ENCODE data around the gene F11.
"Not testable (repeated sequence)": the region's sequence is repeated elsewhere in the genome, so short reads cannot be mapped to it uniquely, and the experiment has no call there.

The F11 gene

DNA sequence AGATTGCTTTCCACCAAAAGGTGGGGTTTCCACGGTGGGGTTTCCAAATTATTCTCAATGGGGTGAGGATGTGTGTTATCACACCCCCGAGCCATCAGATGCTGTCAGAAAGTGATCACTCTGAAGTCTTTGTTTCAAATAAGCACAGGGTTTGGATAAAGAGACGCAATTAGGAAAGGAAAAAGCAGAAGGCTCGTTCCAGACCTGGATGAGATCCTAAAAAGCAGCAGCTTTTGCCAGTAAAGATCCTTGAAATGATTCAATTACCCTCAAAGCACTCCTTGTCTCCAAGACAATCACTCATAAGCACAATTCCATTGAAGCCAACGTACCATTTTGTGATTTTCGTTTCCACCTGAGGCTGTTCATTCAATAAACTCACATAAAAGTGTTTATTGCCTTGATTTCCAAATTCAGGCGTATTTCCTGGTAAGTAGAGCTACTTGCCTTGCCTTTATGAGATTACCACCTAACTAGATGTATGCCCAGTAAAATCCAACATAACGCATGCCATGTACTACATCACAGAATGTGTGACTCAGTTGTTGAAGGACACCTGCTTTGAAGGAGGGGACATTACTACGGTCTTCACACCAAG, 5.2 kb downstream of the F11 start:
- DNase-seq, result no peak
- Mint-ChIP-seq H3K36me3 (ENCODE audit: low read depth) (no peaks in the 10 kb centered on the region), H3K4me1 (peaks cover 12% of the 10 kb centered on the region), H3K27me3 (ENCODE audit: low read depth, poor library complexity) (peaks cover 3% of the 10 kb centered on the region), H3K27ac (no peak overlapping the region), H3K9me3 (peaks cover 5% of the 10 kb centered on the region), H3K4me3 (no peak overlapping the region)
- TF ChIP-seq, protein P1, sequence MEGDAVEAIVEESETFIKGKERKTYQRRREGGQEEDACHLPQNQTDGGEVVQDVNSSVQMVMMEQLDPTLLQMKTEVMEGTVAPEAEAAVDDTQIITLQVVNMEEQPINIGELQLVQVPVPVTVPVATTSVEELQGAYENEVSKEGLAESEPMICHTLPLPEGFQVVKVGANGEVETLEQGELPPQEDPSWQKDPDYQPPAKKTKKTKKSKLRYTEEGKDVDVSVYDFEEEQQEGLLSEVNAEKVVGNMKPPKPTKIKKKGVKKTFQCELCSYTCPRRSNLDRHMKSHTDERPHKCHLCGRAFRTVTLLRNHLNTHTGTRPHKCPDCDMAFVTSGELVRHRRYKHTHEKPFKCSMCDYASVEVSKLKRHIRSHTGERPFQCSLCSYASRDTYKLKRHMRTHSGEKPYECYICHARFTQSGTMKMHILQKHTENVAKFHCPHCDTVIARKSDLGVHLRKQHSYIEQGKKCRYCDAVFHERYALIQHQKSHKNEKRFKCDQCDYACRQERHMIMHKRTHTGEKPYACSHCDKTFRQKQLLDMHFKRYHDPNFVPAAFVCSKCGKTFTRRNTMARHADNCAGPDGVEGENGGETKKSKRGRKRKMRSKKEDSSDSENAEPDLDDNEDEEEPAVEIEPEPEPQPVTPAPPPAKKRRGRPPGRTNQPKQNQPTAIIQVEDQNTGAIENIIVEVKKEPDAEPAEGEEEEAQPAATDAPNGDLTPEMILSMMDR (IDR thresholded peaks at IDR 0.05), result no peak

GRCh38 chr4:186272699-186273391, 6.9 kb downstream of the F11 start:
- TF ChIP-seq, protein P1 (IDR thresholded peaks at IDR 0.05), result no peak
- Mint-ChIP-seq H3K4me3 (no peak overlapping the region), H3K27me3 (ENCODE audit: low read depth, poor library complexity) (peaks cover 3% of the 10 kb centered on the region), H3K9me3 (peaks cover 5% of the 10 kb centered on the region), H3K27ac (no peak overlapping the region), H3K4me1 (no peaks in the 10 kb centered on the region), H3K36me3 (ENCODE audit: low read depth) (no peaks in the 10 kb centered on the region)
- DNase-seq, result no peak

GRCh38 chr4:186273392-186273789, 7.4 kb downstream of the F11 start:
- H3K9me3 Mint-ChIP-seq; H3K4me3 Mint-ChIP-seq; H3K4me1 Mint-ChIP-seq; H3K27ac Mint-ChIP-seq; DNase-seq; H3K36me3 Mint-ChIP-seq (ENCODE audit: low read depth); H3K27me3 Mint-ChIP-seq (ENCODE audit: low read depth, poor library complexity): not testable (repeated sequence)

GRCh38 chr4:186283311-186283710, 17.3 kb downstream of the F11 start:
- TF ChIP-seq, protein P1 (IDR thresholded peaks at IDR 0.05), result no peak
- H3K4me1 Mint-ChIP-seq, result peaks cover 5% of the 10 kb centered on the region
- H3K27me3 Mint-ChIP-seq (ENCODE audit: low read depth, poor library complexity), result no peaks in the 10 kb centered on the region
- H3K36me3 Mint-ChIP-seq (ENCODE audit: low read depth), result no peaks in the 10 kb centered on the region
- H3K27ac Mint-ChIP-seq, result no peak overlapping the region
- H3K9me3 Mint-ChIP-seq, result no peaks in the 10 kb centered on the region
- no peak overlapping the region for H3K4me3 Mint-ChIP-seq
- no peak for DNase-seq

- H3K27me3 Mint-ChIP-seq (ENCODE audit: low read depth, poor library complexity), result peaks cover 5% of the 10 kb centered on the region
- H3K27ac Mint-ChIP-seq, result no peak overlapping the region
- H3K4me3 Mint-ChIP-seq, result no peak overlapping the region
- H3K9me3 Mint-ChIP-seq, result no peaks in the 10 kb centered on the region
- no peak for DNase-seq
- peaks cover 5% of the 10 kb centered on the region for H3K4me1 Mint-ChIP-seq
- TF ChIP-seq, protein P1 (IDR thresholded peaks at IDR 0.05), result no peak
- no peaks in the 10 kb centered on the region for H3K36me3 Mint-ChIP-seq (ENCODE audit: low read depth)
Measured at GRCh38 chr4:186285147-186285546, 19.2 kb downstream of the F11 start.

DNA sequence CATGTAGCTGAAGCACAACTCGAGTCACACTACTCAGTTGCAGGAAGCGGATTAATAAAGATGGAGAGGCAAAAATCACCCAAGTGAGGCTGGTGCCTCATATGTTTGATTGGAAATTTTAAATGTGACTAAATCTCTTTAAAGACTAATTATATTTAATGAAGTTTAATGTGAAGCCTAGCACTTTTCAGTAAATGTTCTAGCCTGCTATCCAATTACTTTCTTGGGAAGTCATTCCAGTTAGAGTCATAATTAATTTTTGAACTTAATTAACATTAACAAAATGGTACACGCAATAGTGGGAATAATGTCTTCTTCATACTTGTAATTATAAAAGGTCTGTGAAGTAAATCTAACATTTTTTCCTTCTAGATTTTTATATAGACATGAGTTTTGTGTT, 20.6 kb downstream of the F11 start:
- H3K4me3 Mint-ChIP-seq, result no peak overlapping the region
- TF ChIP-seq, protein P1 (IDR thresholded peaks at IDR 0.05), result no peak
- H3K9me3 Mint-ChIP-seq, result no peaks in the 10 kb centered on the region
- DNase-seq, result no peak
- H3K4me1 Mint-ChIP-seq, result peaks cover 5% of the 10 kb centered on the region
- H3K36me3 Mint-ChIP-seq (ENCODE audit: low read depth), result no peaks in the 10 kb centered on the region
- H3K27me3 Mint-ChIP-seq (ENCODE audit: low read depth, poor library complexity), result peaks cover 5% of the 10 kb centered on the region
- no peak overlapping the region for H3K27ac Mint-ChIP-seq

Data from nephron progenitor cell (in vitro differentiated cells).